ENCODE data around the gene HYAL2. TPM values are rescaled to one million over a fixed set of nuclear protein-coding genes. Genes with fewer than 3 reads are reported as not detected.

HYAL2 gene
- total RNA-seq, 4 donors from 2014 or later: 106 to 348 (median 175) TPM

GRCh38 chr3:50337175-50337861 is 14.8 kb upstream of the HYAL2 start:
- peak; percentile 94 for DNase-seq (ENCODE audit: low spot score)
- ATAC-seq (ENCODE audit: low FRiP score): peak; percentile 90
- TF ChIP-seq CTCF (IDR thresholded peaks at IDR 0.05): no peak

GRCh38 chr3:50336452-50337174 is 14.1 kb upstream of the HYAL2 start:
- DNase-seq (ENCODE audit: low spot score) (no peak), ATAC-seq (ENCODE audit: low FRiP score) (peak; percentile 25)
- no peak for TF ChIP-seq CTCF (IDR thresholded peaks at IDR 0.05)

- DNase-seq (ENCODE audit: low spot score) (no peak), ATAC-seq (ENCODE audit: low FRiP score) (no peak)
- TF ChIP-seq CTCF (IDR thresholded peaks at IDR 0.05): no peak
These were observed 12.0 kb upstream of the HYAL2 start for GRCh38 chr3:50334339-50335075.

- ATAC-seq (ENCODE audit: low FRiP score): no peak
- no peak for TF ChIP-seq CTCF (IDR thresholded peaks at IDR 0.05)
- DNase-seq (ENCODE audit: low spot score): no peak
These were observed 11.3 kb upstream of the HYAL2 start for GRCh38 chr3:50333744-50334328.

GRCh38 chr3:50331364-50331907 is 8.9 kb upstream of the HYAL2 start:
- no peak for TF ChIP-seq CTCF (IDR thresholded peaks at IDR 0.05)
- DNase-seq (ENCODE audit: low spot score) (no peak), ATAC-seq (ENCODE audit: low FRiP score) (no peak)

GRCh38 chr3:50330330-50330729 is 7.8 kb upstream of the HYAL2 start:
- DNase-seq (ENCODE audit: low spot score) (no peak), ATAC-seq (ENCODE audit: low FRiP score) (no peak)
- TF ChIP-seq CTCF (IDR thresholded peaks at IDR 0.05): no peak

Measured in omental fat pad (tissue), 4 donors.